Naive B cell (primary cell): ENCODE measurements around the gene OR5P2. TPM values are rescaled to one million over a fixed set of nuclear protein-coding genes. Genes with fewer than 3 reads are reported as not detected.
"Not testable (repeated sequence)": the region's sequence is repeated elsewhere in the genome, so short reads cannot be mapped to it uniquely, and the experiment has no call there.

Experiments
- ATAC-seq, 2 donors: fragments of 150-1000 bp; cut with Tn5 transposase; 2 replicates each; pipeline ENCODE4 v1.10.0; 2021; ENCODE audit warnings: low read depth in 2 of 2, mild to moderate bottlenecking in 2 of 2, moderate library complexity in 2 of 2
- DNase-seq: peaks from one replicate; pipeline ENCODE4 v3.0.0; 2022
- H3K27ac Mint-ChIP-seq, 6 donors: one replicate each; pipeline ENCODE4 v1.8.0; 2020 to 2022; ENCODE audit warnings: mild to moderate bottlenecking in 6 of 6, mixed read lengths in 6 of 6, moderate library complexity in 5 of 6, inconsistent platforms in 2 of 6
- H3K27me3 Mint-ChIP-seq, 3 donors: one replicate each; pipeline ENCODE4 v1.8.0; 2021 to 2022; ENCODE audit warnings: mixed read lengths in 3 of 3, mild to moderate bottlenecking in 1 of 3
- H3K36me3 Mint-ChIP-seq, 2 donors: one replicate each; pipeline ENCODE4 v1.8.0; 2020 to 2022; ENCODE audit warnings: mixed read lengths in 2 of 2, inconsistent platforms in 1 of 2, mild to moderate bottlenecking in 1 of 2
- H3K4me1 Mint-ChIP-seq, 3 donors: one replicate each; pipeline ENCODE4 v1.8.0; 2020 to 2022; ENCODE audit warnings: mixed read lengths in 3 of 3, inconsistent platforms in 1 of 3, mild to moderate bottlenecking in 1 of 3, moderate library complexity in 1 of 3
- H3K4me3 Mint-ChIP-seq, 8 donors: one replicate each; pipeline ENCODE4 v1.8.0; 2020 to 2022; ENCODE audit warnings: mild to moderate bottlenecking in 8 of 8, mixed read lengths in 8 of 8, moderate library complexity in 8 of 8, inconsistent platforms in 2 of 8
- H3K9me3 Mint-ChIP-seq, 7 donors: one replicate each; pipeline ENCODE4 v1.8.0; 2020 to 2022; ENCODE audit warnings: mixed read lengths in 7 of 7, mild to moderate bottlenecking in 5 of 7, inconsistent platforms in 2 of 7, moderate library complexity in 1 of 7
- polyA plus RNA-seq, 6 donors: library from polyadenylated mRNA; unstranded; fragments of 300-500 nt; fragmentation: Illumina TruSeq; gene quantifications; one replicate each; pipeline ENCODE4 v1.2.3, GENCODE V29; 2021; ENCODE audit warnings: low read depth in 6 of 6

Gene OR5P2
- polyA plus RNA-seq, 6 donors from 2014 or later, result not detected

DNA sequence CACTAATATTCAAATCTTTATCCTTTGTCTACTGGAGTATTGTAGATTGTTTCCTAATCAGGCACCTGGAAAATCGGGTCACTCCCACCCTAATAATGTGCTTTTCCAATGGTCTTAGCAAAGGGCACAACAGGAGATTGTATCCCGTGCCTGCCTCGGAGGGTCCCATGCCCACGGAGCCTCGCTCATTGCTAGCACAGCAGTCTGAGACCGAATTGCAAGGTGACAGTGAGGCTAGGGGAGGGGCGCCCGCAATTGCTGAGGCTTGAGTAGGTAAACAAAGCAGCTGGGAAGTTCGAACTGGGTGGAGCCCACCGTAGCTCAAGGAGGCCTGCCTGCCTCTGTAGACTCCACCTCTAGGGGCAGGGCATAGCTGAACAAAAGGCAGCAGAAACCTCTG lies 32.4 kb downstream of the OR5P2 start:
- ATAC-seq, H3K4me1 Mint-ChIP-seq, H3K36me3 Mint-ChIP-seq, H3K27ac Mint-ChIP-seq, H3K4me3 Mint-ChIP-seq, DNase-seq: not testable (repeated sequence)
- Mint-ChIP-seq H3K9me3 (peaks cover 0 to 12% (median 5%) of the 10 kb centered on the region in 7 donors), H3K27me3 (peaks cover 3 to 22% (median 8%) of the 10 kb centered on the region in 3 donors)

DNA sequence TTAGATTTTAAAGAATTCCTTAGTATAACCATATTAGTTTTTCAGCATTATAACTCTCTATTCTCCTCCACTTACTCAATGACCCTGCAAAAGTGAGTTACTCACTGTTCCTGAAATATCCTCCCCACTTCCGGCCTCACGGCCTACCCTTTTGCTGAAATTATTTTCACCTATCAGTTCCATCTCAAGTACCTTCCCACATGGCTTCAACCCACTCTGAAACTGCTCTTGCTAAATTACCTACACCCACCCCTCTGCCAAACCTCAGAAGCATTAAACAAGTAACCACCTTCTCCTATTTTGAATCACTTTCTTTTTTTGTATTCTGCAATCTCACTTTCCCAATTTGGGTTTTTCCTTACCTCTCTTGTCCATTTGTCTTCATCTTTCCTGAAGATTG lies 37.7 kb downstream of the OR5P2 start:
- Mint-ChIP-seq H3K27ac (no peak overlapping the region), H3K36me3 (no peaks in the 10 kb centered on the region), H3K4me1 (no peaks in the 10 kb centered on the region), H3K4me3 (no peak overlapping the region), H3K27me3 (peaks cover 6 to 16% (median 14%) of the 10 kb centered on the region in 3 donors), H3K9me3 (peaks cover 0 to 5% (median 0%) of the 10 kb centered on the region in 7 donors)
- DNase-seq, result no peak
- ATAC-seq, result no peak

DNA sequence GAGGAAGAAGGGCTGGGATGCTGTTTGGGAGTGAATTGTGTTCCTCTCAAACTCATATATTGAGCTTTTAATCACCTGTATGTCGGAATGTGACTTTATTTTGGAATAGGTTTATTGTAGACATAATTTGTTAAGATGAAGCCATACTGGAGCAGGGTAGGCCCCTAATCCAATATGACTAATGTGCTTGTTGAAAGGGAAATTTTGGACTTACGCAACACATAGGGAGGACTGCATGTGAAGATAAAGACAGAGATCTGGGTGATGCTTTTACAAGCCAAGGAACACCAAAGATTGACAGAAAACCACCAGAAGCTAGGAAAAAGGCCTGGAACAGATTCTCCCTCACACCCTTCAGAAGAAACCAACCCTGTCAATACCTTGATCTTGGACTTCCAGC lies 47.3 kb downstream of the OR5P2 start:
- Mint-ChIP-seq H3K27me3 (peaks cover 5 to 14% (median 7%) of the 10 kb centered on the region in 3 donors), H3K36me3 (no peaks in the 10 kb centered on the region), H3K4me1 (no peaks in the 10 kb centered on the region), H3K27ac (no peak overlapping the region), H3K9me3 (peaks cover 0 to 2% (median 0%) of the 10 kb centered on the region in 7 donors), H3K4me3 (no peak overlapping the region)
- DNase-seq (no peak), ATAC-seq (no peak)

Other genes starting within 250 kb of the OR5P2 start
- 1 to 10 TPM in 1 of 6 donors, under 1 TPM in 3, not detected in 2; 0.11 to 3.4 (median 0.53) TPM for gene CYB5R2, start 123.4 kb downstream of the OR5P2 start, polyA plus RNA-seq
- gene OVCH2, start 90.5 kb downstream of the OR5P2 start, polyA plus RNA-seq, result not detected
- not detected for gene OR5P3, start 33.9 kb upstream of the OR5P2 start, polyA plus RNA-seq
- gene OR10A6, start 134.3 kb upstream of the OR5P2 start, polyA plus RNA-seq, result not detected
- not detected for gene OR10A3, start 144.8 kb upstream of the OR5P2 start, polyA plus RNA-seq
- not detected for gene NLRP10, start 168.5 kb upstream of the OR5P2 start, polyA plus RNA-seq
- gene EIF3F, start 190.4 kb upstream of the OR5P2 start, polyA plus RNA-seq, result 100 to 1,000 TPM; 384 to 508 (median 420) TPM